ACHN (cell line): ENCODE measurements around the gene RNF144A.

Experiments used
- DNase-seq: peaks from one replicate; pipeline ENCODE4 v3.0.0-alpha.2; 2015
- in situ Hi-C: cut with HindIII; loops from 2 replicates; pipeline ENCODE4 v1.10.0; 2017; ENCODE audit warnings: low sequenced_read_pairs, low pct_ligation_motif_present, low pct_unique_long_range_greater_than_20kb

The RNF144A gene

DNA sequence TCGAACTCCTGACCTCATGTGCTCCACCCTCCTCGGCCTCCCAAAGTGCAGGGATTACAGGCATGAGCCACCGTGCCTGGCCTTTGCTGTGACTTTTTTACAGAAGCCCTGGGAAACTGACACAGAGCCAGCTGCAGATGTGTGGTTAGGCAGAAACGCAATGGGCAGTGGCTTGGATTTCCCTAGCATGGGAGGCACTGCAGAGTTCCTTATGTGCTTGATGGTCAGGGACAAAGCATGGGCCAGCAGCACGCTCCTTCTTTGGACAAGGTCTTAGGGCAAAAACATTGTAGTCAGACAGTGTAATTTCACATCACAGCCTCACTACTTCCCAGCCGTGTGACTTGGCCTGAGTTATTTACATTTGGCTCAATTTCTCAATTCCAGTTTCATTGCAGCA is 153.9 kb downstream of the RNF144A start:
- in situ Hi-C loops = no loop called here
- no peak for DNase-seq

DNA sequence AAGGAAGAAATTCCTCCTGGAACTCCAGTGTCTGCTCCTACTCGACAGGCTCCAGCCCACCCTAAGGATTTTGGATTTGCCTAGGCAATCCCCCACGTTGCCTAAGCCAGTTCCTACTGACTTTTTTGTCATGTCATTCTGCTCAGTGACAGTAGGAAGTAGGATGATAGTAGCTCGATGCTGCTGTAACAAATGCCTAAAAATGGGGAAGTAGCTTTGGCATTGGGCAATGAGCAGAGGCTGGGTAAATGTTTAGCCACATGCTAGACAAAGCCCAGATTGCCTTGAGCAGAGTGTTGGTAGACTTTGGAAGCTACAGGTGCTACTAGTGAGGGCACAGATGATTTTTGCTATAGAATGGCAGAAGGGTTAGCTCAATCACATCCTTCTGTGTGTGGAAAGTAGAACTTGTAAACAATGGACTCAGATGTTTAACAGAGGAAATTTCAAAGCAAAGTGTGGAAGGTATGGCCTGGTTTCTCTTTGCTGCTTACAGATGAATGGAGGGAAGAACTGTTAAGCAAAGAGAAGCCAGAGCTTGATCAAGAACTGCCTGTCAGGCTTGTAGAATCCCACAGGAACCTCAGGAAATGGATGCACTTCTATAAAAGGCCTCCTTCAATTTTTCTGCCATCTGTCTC is 154.8 kb downstream of the RNF144A start:
- no peak for DNase-seq

DNA sequence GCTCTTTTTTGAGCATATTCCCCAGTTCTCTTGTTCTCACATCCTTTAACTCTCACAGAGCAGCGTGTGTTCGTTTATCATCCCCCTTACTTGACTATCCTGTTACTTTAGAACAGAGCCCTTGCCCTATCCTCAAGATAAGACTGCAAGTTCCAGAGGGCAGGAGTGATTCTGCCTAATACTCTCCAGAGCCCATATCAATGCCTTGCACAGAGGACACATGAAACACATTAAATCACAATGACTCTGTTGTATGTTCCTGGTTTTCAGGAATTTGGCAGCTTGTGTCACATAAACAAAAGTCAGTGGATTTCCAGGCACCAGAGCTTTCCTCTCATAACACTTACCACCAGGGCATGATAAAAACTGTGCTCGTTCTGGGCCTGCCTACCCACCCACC is 156.7 kb downstream of the RNF144A start:
- in situ Hi-C loops = no loop called here

More for the DNA sequence above, 154.8 kb downstream of the RNF144A start:
- in situ Hi-C loops = no loop called here

DNA sequence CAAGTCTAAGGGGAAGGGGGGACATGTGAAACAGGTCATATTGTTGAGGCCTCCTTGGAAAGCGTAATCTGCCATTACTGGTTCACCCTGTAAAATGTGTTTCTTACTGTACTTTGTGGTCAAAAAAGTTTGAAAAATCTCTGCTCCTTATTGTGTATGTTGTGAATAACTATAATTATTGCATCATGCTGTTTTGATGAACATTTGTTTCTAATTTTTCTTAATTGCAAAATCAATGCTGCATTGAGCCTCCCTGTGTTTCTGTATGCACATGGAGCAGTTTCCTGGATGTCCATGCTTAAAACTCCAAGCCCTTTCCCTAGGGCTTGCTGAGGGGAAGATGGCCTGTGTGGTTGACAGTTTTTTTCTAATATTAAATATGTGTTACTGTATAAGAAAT is 158.6 kb downstream of the RNF144A start:
- no peak for DNase-seq
- in situ Hi-C loops = no loop called here

More for the DNA sequence above, 156.7 kb downstream of the RNF144A start:
- DNase-seq = no peak

DNA sequence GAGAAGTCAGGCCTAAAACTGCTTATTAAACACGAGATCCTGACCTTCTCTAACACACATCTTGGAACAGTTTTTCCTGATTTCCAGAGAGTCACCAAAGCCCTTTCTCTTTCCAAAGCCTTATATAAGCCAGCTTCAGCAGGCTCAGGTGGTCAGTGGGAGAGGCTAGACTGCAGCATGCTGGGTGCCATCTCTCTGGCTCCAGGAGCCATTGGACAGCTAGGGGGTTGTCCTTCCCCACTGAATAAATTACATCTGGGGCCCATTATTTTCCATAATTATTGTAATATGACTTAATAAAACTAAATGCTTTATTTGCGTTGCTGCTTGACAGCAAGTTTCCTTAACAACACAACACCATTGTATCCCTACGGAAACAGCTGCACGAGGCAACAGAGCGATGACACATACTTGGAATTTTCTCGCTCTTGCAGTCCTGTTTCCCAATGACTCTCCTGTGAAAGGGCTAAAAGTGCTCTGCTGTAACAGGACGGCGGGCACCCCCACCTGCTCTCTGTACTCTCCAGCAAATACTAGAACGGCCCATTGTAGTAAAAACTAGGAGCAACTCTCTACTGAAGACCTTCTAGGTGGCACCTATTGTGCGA is 160.6 kb downstream of the RNF144A start:
- DNase-seq = no peak
- in situ Hi-C loops = no loop called here

DNA sequence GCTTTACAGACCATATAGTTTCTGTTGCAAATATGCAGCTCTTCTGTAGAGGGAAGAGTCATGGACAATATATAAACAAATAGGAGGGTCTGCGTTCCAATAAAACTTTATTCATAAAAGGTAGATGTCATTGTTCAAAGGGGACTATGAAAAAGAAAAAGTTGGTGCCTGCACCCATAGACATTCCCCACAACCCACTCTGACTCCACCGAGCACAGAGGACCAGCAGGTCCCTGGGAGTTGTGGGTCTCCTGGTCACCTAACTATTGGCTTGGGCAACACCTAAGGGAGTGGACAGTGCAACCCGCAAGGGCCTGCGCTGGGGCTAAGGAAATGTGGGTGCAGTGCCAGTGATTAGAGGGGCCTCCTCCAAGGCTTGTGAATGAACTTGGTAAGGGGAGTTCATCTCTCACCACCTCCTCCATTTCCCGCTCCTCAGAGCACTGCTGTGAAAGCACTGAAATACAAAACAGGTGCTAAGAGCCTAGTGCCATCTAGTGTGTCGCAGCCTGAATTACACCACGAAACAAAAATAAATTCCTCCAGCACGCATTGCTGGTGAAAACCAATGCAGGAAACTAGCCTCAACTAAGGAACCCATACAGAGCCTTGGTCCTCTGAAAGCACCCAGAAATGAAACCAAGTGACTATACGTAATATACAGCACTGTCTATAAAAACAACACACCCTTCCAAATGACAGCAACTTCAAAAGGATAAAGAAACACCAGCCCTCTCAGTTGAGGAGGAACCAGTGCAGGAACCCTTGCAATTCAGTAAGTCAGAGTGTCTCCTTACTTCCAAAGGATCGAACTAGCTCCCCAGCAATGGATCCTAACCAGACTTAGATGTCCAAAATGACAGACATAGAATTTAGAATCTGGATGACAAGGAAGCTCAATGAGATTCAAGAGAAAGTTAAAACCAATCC is 166.6 kb downstream of the RNF144A start:
- in situ Hi-C loops = no loop called here
- peak; percentile 22 for DNase-seq

DNA sequence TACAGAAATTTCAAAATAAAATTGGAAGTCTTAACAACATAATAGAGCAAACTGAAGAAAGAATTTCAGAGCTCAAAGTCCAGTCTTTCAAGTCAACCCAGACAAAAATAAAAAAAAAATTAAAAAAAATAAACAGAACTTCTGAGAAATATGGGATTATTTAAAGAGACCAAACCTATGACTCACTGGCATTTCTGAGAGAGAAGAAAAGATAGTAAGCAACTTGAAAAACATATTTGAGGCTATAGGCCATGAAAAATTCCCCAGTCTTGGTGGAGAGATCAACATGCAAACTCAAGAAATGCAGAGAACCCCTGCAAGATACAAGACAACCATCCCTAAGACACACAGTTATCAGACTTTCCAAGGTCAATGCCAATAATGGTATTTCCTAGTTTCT is 167.4 kb downstream of the RNF144A start:
- in situ Hi-C loops = no loop called here

DNA sequence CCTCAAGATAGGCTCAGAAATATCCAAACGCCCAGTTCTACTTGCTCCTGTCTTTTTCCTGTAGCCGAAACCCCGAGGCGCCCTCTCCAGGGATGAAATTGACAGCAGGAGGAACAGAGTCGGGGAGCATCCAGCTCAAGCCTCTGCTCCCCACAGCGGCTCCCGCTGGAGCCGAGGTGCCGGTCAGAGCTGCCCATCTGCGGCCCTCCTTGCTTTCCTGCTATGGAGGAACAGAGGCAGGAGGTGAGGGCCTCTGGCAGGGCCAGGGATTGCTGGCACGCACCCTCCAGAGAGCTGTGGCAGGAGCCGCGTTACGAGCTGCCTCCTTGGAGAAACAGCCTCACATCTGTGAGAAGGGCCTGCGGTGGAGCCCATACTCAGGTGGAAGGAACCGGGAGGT is 172.1 kb downstream of the RNF144A start:
- in situ Hi-C loops = no loop called here
- no peak for DNase-seq

More for the DNA sequence above, 167.4 kb downstream of the RNF144A start:
- DNase-seq = no peak

DNA sequence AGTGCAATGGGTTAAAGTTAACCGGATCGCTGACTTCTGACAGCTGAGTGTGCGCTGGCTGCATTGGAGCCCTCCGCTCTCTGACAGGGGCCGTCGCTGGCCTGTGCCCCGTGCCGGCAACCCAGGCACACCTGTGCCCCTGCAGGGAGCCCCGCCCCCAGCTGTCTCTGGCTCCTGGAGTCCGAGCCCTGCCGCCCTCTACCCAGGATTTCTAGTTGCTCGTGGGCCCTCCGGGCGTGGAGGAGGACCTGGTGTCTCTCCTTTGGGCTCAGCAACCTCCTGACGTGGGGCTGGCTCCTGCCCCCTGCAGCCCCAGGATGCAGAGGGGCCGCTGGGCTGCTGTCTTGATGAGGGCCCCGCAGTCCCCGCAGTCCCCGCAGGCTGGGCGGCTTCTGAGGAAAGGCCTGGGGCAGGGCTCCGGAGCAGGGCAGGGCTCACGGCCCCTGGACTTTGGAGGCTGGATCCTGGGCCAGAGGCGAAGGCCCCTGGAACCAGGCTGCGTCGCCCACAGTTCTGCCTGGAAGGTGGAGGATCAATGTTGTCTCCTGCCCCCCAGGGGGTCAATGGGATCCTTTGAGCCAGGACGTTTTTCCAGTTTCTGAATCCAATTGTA is 172.8 kb downstream of the RNF144A start:
- in situ Hi-C loops = no loop called here
- DNase-seq = no peak

DNA sequence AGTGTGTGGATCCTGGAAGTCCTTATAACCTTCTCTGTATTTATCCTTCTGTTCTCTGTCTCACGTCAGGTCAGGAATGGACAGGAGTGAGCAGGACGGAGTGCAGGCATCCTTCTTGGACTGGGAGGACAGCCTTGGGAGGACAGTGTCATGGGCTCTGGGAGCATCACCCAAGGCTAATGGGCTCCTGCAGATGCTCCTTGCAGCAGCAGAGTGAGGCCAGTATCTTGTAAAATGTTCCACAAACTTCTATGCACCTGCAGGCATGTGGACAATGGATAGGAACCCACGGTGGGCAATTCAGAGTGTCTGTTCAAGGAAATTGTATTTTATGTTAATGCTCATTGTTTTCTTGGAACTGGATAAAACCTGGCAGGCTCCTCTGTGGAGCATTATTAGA is 176.2 kb downstream of the RNF144A start:
- DNase-seq = no peak
- in situ Hi-C loops = no loop called here
